Measurements from ENCODE around the gene DOCK4. TPM values are rescaled to one million over a fixed set of nuclear protein-coding genes. Genes with fewer than 3 reads are reported as not detected.

DOCK4 gene
- total RNA-seq, 4 donors from 2014 or later, result 30.8 to 49.8 (median 37.2) TPM

DNA sequence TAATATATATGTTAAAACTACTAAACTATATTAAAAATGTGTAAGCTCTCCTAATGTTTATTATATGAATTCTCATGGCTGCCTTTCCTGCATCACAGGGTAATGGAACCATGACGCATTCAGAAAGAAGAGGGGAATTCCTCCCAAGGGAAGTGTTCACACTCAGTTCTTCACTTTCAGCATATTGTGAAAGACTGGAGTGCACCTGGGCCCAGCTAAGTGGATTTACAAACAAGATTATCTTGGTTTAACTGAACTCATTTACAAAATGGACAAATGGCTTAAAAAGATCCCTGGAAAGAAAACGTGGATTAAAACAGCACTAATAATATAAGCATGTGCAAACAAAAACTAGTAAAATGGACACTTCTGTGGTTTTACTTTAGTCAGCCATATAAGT, 149.8 kb downstream of the DOCK4 start:
- Histone ChIP-seq H3K4me3 (no peak overlapping the region), H3K36me3 (no peaks in the 10 kb centered on the region), H3K4me1 (peaks cover 0 to 22% (median 0%) of the 10 kb centered on the region in 4 donors), H3K9me3 (no peaks in the 10 kb centered on the region), H3K27ac (no peak overlapping the region), H3K27me3 (no peaks in the 10 kb centered on the region)
- DNase-seq (ENCODE audit: low spot score in 2 of 2), result no peak
- TF ChIP-seq, protein P1, sequence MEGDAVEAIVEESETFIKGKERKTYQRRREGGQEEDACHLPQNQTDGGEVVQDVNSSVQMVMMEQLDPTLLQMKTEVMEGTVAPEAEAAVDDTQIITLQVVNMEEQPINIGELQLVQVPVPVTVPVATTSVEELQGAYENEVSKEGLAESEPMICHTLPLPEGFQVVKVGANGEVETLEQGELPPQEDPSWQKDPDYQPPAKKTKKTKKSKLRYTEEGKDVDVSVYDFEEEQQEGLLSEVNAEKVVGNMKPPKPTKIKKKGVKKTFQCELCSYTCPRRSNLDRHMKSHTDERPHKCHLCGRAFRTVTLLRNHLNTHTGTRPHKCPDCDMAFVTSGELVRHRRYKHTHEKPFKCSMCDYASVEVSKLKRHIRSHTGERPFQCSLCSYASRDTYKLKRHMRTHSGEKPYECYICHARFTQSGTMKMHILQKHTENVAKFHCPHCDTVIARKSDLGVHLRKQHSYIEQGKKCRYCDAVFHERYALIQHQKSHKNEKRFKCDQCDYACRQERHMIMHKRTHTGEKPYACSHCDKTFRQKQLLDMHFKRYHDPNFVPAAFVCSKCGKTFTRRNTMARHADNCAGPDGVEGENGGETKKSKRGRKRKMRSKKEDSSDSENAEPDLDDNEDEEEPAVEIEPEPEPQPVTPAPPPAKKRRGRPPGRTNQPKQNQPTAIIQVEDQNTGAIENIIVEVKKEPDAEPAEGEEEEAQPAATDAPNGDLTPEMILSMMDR (IDR thresholded peaks at IDR 0.05), result no peak
- TF ChIP-seq EP300 (IDR thresholded peaks at IDR 0.05), result peak in 1 of 2 donors; percentile 12
- no peak for TF ChIP-seq POLR2A (IDR thresholded peaks at IDR 0.05)
- 67 to 77% methylated on average over 2 of the region's 2 CpGs for WGBS, 2 donors

DNA sequence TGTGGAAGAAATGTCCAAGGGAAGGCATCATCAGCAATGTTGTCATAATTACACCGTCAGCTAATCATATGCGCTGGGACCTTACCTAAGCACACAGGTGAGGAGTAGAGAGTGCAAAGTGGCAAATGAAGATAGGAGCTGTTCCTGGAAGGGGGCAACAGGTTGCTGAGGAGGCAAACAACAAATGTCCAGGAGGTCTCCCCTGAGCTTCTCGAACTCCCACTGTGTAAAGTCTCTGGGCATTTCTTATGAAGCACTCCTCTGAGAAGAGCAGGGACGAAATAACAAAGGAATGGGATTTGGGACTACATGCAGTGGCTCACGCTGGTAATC, 152.5 kb downstream of the DOCK4 start:
- no peak for DNase-seq (ENCODE audit: low spot score in 2 of 2)
- Histone ChIP-seq H3K36me3 (no peaks in the 10 kb centered on the region), H3K4me1 (peaks cover 0 to 30% (median 5%) of the 10 kb centered on the region in 4 donors), H3K4me3 (no peak overlapping the region), H3K27me3 (no peaks in the 10 kb centered on the region), H3K9me3 (no peaks in the 10 kb centered on the region), H3K27ac (no peak overlapping the region)
- TF ChIP-seq, protein P1 (IDR thresholded peaks at IDR 0.05), result no peak
- TF ChIP-seq POLR2A (IDR thresholded peaks at IDR 0.05), result no peak
- 92 to 94% methylated on average over 5 of the region's 5 CpGs for WGBS, 2 donors

DNA sequence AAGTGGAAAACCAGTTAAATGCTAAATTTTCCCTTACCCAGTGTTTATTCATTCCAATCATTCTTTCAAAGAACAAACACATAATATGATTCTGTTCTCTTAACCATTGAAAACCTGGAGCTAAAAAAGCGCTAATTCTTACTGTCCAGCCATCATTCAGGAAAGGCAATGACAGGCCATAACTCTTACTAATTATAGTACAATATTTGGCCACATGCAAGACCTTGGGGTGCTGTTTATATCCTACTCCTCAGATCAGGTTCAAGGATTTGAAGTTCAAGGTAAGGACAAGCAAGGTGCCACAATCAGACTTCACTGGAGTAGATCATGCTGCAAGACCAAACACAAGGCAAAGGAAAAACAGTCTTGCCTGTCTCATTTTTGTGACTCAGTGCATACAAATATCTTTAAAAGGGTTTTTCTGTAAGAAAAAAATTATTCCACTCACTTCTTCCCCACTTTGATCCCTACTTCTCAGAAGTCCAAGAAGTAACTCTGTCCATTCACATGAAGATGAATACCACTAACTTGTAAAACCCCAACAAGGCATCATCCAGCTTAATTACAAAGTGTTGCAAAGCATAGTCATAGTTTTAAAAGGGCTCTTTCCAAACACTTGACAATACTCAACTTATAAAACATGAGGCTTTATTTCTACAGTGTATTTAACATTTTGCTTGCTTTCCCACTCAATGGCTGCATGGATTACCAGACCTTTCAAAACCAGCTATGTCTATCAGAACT, 153.0 kb downstream of the DOCK4 start:
- TF ChIP-seq EP300 (IDR thresholded peaks at IDR 0.05) (no peak), POLR2A (IDR thresholded peaks at IDR 0.05) (no peak)
- TF ChIP-seq, protein P1 (IDR thresholded peaks at IDR 0.05), result no peak
- no peaks in the 10 kb centered on the region for H3K9me3 ChIP-seq
- no peak for DNase-seq (ENCODE audit: low spot score in 2 of 2)
- WGBS, 2 donors, result 60 to 62% methylated on average over 1 of the region's 1 CpG
- no peaks in the 10 kb centered on the region for H3K27me3 ChIP-seq
- peaks cover 0 to 30% (median 5%) of the 10 kb centered on the region in 4 donors for H3K4me1 ChIP-seq
- H3K36me3 ChIP-seq, result no peaks in the 10 kb centered on the region
- H3K4me3 ChIP-seq, result no peak overlapping the region
- no peak overlapping the region for H3K27ac ChIP-seq

DNA sequence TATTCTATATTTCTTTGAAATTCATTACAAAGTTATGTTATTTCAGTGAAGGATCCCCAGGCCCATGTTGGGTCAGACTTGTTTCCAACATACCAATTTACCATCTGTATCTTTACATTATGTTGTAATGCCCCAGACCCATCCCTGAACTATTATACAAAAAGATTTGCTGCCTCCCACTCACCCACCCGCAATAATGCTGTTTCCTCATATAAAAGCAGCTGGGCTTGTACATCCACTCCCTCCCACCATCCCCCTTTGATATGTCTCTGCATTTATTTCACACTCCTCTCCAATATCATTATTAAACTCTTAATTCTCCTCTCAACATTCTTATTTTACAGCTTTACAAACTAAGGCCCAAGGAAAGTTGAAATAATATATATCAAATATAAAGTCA, 153.7 kb downstream of the DOCK4 start:
- H3K27ac ChIP-seq, result no peak overlapping the region
- peaks cover 0 to 4% (median 0%) of the 10 kb centered on the region in 4 donors for H3K9me3 ChIP-seq
- no peak for TF ChIP-seq POLR2A (IDR thresholded peaks at IDR 0.05)
- no peak for TF ChIP-seq EP300 (IDR thresholded peaks at IDR 0.05)
- TF ChIP-seq, protein P1 (IDR thresholded peaks at IDR 0.05), result no peak
- WGBS, 2 donors, result 21 to 43% methylated on average over 1 of the region's 1 CpG
- H3K4me1 ChIP-seq, result peaks cover 0 to 30% (median 5%) of the 10 kb centered on the region in 4 donors
- no peaks in the 10 kb centered on the region for H3K27me3 ChIP-seq
- H3K36me3 ChIP-seq, result no peaks in the 10 kb centered on the region
- H3K4me3 ChIP-seq, result no peak overlapping the region
- no peak for DNase-seq (ENCODE audit: low spot score in 2 of 2)

DNA sequence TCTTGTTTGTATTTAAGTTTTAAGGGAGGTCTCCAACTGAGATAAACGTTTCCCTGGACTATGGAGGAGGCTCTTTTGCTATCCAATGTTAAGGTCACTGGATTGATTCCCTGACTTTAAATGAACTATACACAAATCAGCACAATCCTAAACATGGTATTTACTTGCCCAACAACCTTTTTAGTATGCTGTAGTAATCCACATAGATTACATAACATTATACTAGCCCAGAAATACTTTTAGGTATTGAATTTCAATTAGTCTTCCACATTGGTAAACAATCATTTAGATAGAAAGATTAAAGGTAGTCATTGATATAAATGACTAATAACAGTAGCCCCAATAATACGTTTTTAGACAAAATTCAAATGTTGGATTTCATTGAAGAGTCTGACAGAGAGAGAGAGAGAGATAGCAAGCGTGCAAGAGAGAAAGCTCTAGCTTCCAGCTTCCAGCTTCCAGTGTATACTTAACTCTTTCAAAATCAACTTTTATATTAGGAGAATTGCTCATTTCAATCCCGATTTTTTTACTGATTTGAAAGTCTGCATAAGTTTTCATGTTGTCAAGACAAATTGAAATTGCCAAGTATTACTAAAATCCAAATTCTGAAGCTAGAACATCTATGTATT, 155.8 kb downstream of the DOCK4 start:
- 40 to 42% methylated on average over 4 of the region's 4 CpGs for WGBS, 2 donors
- TF ChIP-seq EP300 (IDR thresholded peaks at IDR 0.05) (no peak), POLR2A (IDR thresholded peaks at IDR 0.05) (no peak)
- TF ChIP-seq, protein P1 (IDR thresholded peaks at IDR 0.05), result no peak
- no peak for DNase-seq (ENCODE audit: low spot score in 2 of 2)
- no peaks in the 10 kb centered on the region for H3K27me3 ChIP-seq
- H3K4me3 ChIP-seq, result no peak overlapping the region
- H3K4me1 ChIP-seq, result peaks cover 0 to 30% (median 5%) of the 10 kb centered on the region in 4 donors
- peaks cover 0 to 13% (median 0%) of the 10 kb centered on the region in 4 donors for H3K9me3 ChIP-seq
- H3K27ac ChIP-seq, result no peak overlapping the region
- H3K36me3 ChIP-seq, result no peaks in the 10 kb centered on the region
